ENCODE measurements around the gene RAX2. TPM values are rescaled to one million over a fixed set of nuclear protein-coding genes. Genes with fewer than 3 reads are reported as not detected.

RAX2 gene
- total and polyA plus RNA-seq, 2 of the 8 experiments (the other 6 are each of a cell fraction or from before 2014, with no cell fraction given) = 0.08 TPM; not detected in 1

GRCh38 chr19:3737487-3738205, 34.4 kb downstream of the RAX2 start:
- H3K56ac ChIP-seq (replicated peaks; ENCODE audit: insufficient read length, low read depth, low read length) = no peak overlapping the region
- H2BK120ac ChIP-seq (replicated peaks; ENCODE audit: low read depth, low read length) = no peak overlapping the region
- DNase-seq (ENCODE audit: low read depth in 1 of 2, low spot score in 2 of 2) (no peak), FAIRE-seq (no peak)
- ChIA-PET POLR2A (ENCODE audit: partially characterized antibody) (no interaction called here), CTCF (ENCODE audit: partially characterized antibody) (interaction anchor here (0.9 to 1.0 kb wide), 3 partner anchors 9 to 26 kb away, joined by 3 read pairs; no protein-coding TSS in a partner anchor)
- H3K14ac ChIP-seq (ENCODE audit: insufficient read length) = no peak overlapping the region
- no peak overlapping the region for H3K18ac ChIP-seq (ENCODE audit: extremely low read depth, low read length)
- no peak overlapping the region for H4K8ac ChIP-seq (ENCODE audit: extremely low read depth, insufficient read depth, low read length)
- H3K4me2 ChIP-seq (ENCODE audit: insufficient read depth in 1 of 2, low read depth in 2 of 2, low read length in 2 of 2) = no peak overlapping the region
- no peaks in the 10 kb centered on the region for H3K79me2 ChIP-seq (ENCODE audit: control insufficient read depth in 1 of 2, insufficient read depth in 2 of 2, low read length in 2 of 2)
- H2BK15ac ChIP-seq (ENCODE audit: low read length) = no peak overlapping the region
- H4K5ac ChIP-seq (ENCODE audit: insufficient read length, low read depth, low read length) = no peak overlapping the region
- H3K23me2 ChIP-seq (ENCODE audit: low read depth, low read length) = no peaks in the 10 kb centered on the region
- H2BK12ac ChIP-seq (ENCODE audit: low read depth, low read length) = no peak overlapping the region
- peaks cover 0 to 3% of the 10 kb centered on the region in 2 experiments for H4K20me1 ChIP-seq (replicated peaks in 1 of 2; ENCODE audit: control insufficient read depth in 1 of 2, insufficient read depth in 2 of 2, low read length in 2 of 2)
- no peak overlapping the region for H3K4me3 ChIP-seq (ENCODE audit: extremely low read depth in 1 of 4, insufficient read depth in 2 of 4, low read depth in 3 of 4, low read length in 4 of 4)
- H3K79me1 ChIP-seq (ENCODE audit: low read depth, low read length) = no peaks in the 10 kb centered on the region
- no peak overlapping the region for H4K91ac ChIP-seq (replicated peaks; ENCODE audit: insufficient read length, low read length)
- H3K27me3 ChIP-seq (replicated peaks in 1 of 4; ENCODE audit: control insufficient read depth in 3 of 4, extremely low read depth in 1 of 4, insufficient read depth in 3 of 4, low read length in 3 of 4) = no peaks in the 10 kb centered on the region
- H3K4ac ChIP-seq (replicated peaks; ENCODE audit: insufficient read length, low read depth, low read length) = no peak overlapping the region
- no peak overlapping the region for H2AFZ ChIP-seq (ENCODE audit: low read length)
- no peak overlapping the region for H3K23ac ChIP-seq (ENCODE audit: insufficient read length)
- H3K36me3 ChIP-seq (ENCODE audit: control insufficient read depth in 2 of 4, insufficient read depth in 4 of 4, low read length in 3 of 4) = peaks cover 0 to 6% (median 2%) of the 10 kb centered on the region in 4 experiments; a peak in 4 of 8 replicates
- H3K27ac ChIP-seq (ENCODE audit: low read depth, low read length) = no peak overlapping the region
- no peak overlapping the region for H2BK20ac ChIP-seq (ENCODE audit: low read length)
- no peak overlapping the region for H2BK5ac ChIP-seq (ENCODE audit: low read depth, low read length)
- H3K9me3 ChIP-seq (ENCODE audit: insufficient read depth in 2 of 2, low read depth in 1 of 2, low read length in 1 of 2) = no peaks in the 10 kb centered on the region
- H2AK5ac ChIP-seq (ENCODE audit: low read depth, low read length) = no peak overlapping the region
- no peak overlapping the region for H3K9ac ChIP-seq (replicated peaks in 1 of 4; ENCODE audit: extremely low read depth in 1 of 4, low read depth in 3 of 4, low read length in 3 of 4)
- 91% methylated on average over 10 of the region's 10 CpGs; no CpG with 5 or more reads in 1 of the 2 experiments for WGBS, 2 experiments (ENCODE audit: extremely low coverage in 1 of 2, insufficient coverage in 1 of 2, insufficient read length in 1 of 2, insufficient replicate concordance in 2 of 2, low coverage in 1 of 2, low lambda C conversion rate in 2 of 2, missing lambda C conversion rate in 1 of 2)
- no peaks in the 10 kb centered on the region for H3K4me1 ChIP-seq (replicated peaks in 1 of 4; ENCODE audit: control insufficient read depth in 3 of 4, insufficient read depth in 4 of 4, low read length in 3 of 4)
- TF ChIP-seq TAF7 (optimal IDR thresholded peaks at IDR 0.05; ENCODE audit: borderline replicate concordance, low read depth, low read length) = no peak
- TF ChIP-seq, protein P1, sequence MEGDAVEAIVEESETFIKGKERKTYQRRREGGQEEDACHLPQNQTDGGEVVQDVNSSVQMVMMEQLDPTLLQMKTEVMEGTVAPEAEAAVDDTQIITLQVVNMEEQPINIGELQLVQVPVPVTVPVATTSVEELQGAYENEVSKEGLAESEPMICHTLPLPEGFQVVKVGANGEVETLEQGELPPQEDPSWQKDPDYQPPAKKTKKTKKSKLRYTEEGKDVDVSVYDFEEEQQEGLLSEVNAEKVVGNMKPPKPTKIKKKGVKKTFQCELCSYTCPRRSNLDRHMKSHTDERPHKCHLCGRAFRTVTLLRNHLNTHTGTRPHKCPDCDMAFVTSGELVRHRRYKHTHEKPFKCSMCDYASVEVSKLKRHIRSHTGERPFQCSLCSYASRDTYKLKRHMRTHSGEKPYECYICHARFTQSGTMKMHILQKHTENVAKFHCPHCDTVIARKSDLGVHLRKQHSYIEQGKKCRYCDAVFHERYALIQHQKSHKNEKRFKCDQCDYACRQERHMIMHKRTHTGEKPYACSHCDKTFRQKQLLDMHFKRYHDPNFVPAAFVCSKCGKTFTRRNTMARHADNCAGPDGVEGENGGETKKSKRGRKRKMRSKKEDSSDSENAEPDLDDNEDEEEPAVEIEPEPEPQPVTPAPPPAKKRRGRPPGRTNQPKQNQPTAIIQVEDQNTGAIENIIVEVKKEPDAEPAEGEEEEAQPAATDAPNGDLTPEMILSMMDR (IDR thresholded peaks at IDR 0.05; ENCODE audit: control extremely low read depth in 1 of 3, insufficient read depth in 1 of 3, low read depth in 1 of 3, low read length in 3 of 3) = no peak
- no peak for TF ChIP-seq JUN (IDR thresholded peaks at IDR 0.05; ENCODE audit: low read depth, low read length)
- no peak for TF ChIP-seq POLR2A (IDR thresholded peaks at IDR 0.05; ENCODE audit: control extremely low read depth in 1 of 2, low read depth in 2 of 2, low read length in 2 of 2)
- no peak for TF ChIP-seq SRF (IDR thresholded peaks at IDR 0.05; ENCODE audit: low read depth, low read length)
- no peak for TF ChIP-seq EP300 (IDR thresholded peaks at IDR 0.05; ENCODE audit: borderline replicate concordance in 1 of 2, low read depth in 2 of 2, low read length in 2 of 2)
- TF ChIP-seq SP2 (IDR thresholded peaks at IDR 0.05; ENCODE audit: low read length) = no peak
- TF ChIP-seq, protein P2, sequence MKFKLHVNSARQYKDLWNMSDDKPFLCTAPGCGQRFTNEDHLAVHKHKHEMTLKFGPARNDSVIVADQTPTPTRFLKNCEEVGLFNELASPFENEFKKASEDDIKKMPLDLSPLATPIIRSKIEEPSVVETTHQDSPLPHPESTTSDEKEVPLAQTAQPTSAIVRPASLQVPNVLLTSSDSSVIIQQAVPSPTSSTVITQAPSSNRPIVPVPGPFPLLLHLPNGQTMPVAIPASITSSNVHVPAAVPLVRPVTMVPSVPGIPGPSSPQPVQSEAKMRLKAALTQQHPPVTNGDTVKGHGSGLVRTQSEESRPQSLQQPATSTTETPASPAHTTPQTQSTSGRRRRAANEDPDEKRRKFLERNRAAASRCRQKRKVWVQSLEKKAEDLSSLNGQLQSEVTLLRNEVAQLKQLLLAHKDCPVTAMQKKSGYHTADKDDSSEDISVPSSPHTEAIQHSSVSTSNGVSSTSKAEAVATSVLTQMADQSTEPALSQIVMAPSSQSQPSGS (IDR thresholded peaks at IDR 0.05; ENCODE audit: low read length) = no peak
